GM19372 (cell line): Measurements from ENCODE around the gene FPR3.
"Not testable (repeated sequence)": the region's sequence is repeated elsewhere in the genome, so short reads cannot be mapped to it uniquely, and the experiment has no call there.

Source experiments
- ATAC-seq: cut with Tn5 transposase; IDR thresholded peaks from one replicate; pipeline ENCODE4 v1.9.1; 2021; ENCODE audit warnings: mild to moderate bottlenecking, low read depth, moderate library complexity; ENCODE audit not compliant: unreplicated experiment

Gene FPR3

GRCh38 chr19:51794885-51795490 is at the start of gene FPR3:
TSS of gene FPR3 (plus strand) at chr19:51795157. CDS start at chr19:51823749, 28,592 bp downstream.
- ATAC-seq, result no peak

GRCh38 chr19:51746731-51747130 is 48.2 kb upstream of the FPR3 start:
- ATAC-seq, result no peak

GRCh38 chr19:51749979-51750378 is 45.0 kb upstream of the FPR3 start:
- ATAC-seq, result no peak

GRCh38 chr19:51750400-51751094 is 44.4 kb upstream of the FPR3 start:
- ATAC-seq, result no peak

GRCh38 chr19:51751655-51752054 is 43.3 kb upstream of the FPR3 start, which contains the start of gene FPR1:
TSS of gene FPR1 (minus strand) at chr19:51751878. CDS start at chr19:51746994, 4,884 bp downstream.
- no peak for ATAC-seq

GRCh38 chr19:51754109-51754508 is 40.8 kb upstream of the FPR3 start:
- no peak for ATAC-seq

- ATAC-seq, result no peak
Observed at GRCh38 chr19:51754770-51755169, 40.2 kb upstream of the FPR3 start.

GRCh38 chr19:51755571-51755970 is 39.4 kb upstream of the FPR3 start:
- ATAC-seq, result no peak

- no peak for ATAC-seq
Observed at GRCh38 chr19:51760697-51761356, 34.1 kb upstream of the FPR3 start, which contains the start of gene FPR2. TSS of gene FPR2 (plus strand) at chr19:51761180. CDS start at chr19:51768659, 7,479 bp downstream.

GRCh38 chr19:51761696-51762095 is 33.3 kb upstream of the FPR3 start:
- no peak for ATAC-seq

- no peak for ATAC-seq
Observed at GRCh38 chr19:51765086-51765485, 29.9 kb upstream of the FPR3 start.

GRCh38 chr19:51766461-51766860 is 28.5 kb upstream of the FPR3 start:
- ATAC-seq, result no peak

GRCh38 chr19:51771376-51772130 is 23.4 kb upstream of the FPR3 start:
- no peak for ATAC-seq

GRCh38 chr19:51772977-51773376 is 22.0 kb upstream of the FPR3 start:
- no peak for ATAC-seq

GRCh38 chr19:51776561-51776960 is 18.4 kb upstream of the FPR3 start:
- ATAC-seq, result not testable (repeated sequence)

- no peak for ATAC-seq
Observed at GRCh38 chr19:51777570-51778462, 17.1 kb upstream of the FPR3 start.

- no peak for ATAC-seq
Observed at GRCh38 chr19:51779181-51779580, 15.8 kb upstream of the FPR3 start.

- no peak for ATAC-seq
Observed at GRCh38 chr19:51779703-51780102, 15.3 kb upstream of the FPR3 start.

GRCh38 chr19:51780270-51780669 is 14.7 kb upstream of the FPR3 start:
- no peak for ATAC-seq

- no peak for ATAC-seq
Observed at GRCh38 chr19:51781999-51782398, 13.0 kb upstream of the FPR3 start.
